Erythroblast (primary cell): Measurements from ENCODE around the gene IFT172.

Experiments
- GATA1 ChIP-seq: IDR thresholded peaks from 2 replicates; pipeline ENCODE4 v1.6.1; 2011; ENCODE audit warnings: low read depth, mild to moderate bottlenecking, control low read depth, low read length, moderate library complexity
- POLR2A ChIP-seq: IDR thresholded peaks from 2 replicates; pipeline ENCODE4 v1.6.1; 2011; ENCODE audit warnings: mild to moderate bottlenecking, low read length

DNA sequence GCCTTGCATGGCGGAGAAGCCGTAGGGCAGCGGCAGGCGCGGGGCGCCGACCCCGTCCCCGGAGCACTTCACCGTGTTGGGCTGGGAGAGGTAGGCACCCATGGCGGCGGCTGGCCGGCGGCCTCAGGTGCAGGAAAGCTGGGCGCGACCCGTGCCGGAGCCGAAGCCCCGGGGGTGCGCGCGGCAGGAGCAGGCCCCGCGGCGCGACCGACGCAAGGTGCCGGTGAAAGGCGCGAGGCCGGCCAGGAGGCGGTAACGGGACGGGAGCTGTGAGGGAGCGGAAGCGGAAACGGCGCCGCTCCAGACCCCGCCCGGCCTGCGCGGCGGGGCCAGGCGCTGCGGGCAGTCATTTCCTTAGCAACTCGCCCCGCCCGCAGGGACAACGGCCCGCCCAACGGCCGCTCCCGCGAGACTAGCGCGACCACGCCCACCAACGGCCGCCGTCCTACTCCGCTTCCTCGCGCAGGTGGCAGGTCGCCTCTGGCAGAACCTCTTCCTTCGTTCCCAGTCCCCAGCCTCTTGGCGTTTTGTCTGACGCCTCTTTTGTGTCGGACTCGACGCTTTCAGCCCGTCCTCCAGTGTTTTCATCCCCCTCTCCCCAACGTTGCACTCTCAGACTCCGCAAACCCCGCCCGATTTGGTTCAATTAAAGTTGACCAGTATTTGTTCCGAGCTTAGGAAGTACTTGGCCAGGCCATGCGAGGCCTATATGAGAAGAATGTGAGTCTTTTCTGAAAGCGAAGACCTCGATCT is 80.0 kb downstream of the IFT172 start, which contains the start of gene PPM1G:
- TF ChIP-seq POLR2A = peak; percentile 91
- no peak for TF ChIP-seq GATA1
